ENCODE data around the gene ADD2.

ADD2 gene

DNA sequence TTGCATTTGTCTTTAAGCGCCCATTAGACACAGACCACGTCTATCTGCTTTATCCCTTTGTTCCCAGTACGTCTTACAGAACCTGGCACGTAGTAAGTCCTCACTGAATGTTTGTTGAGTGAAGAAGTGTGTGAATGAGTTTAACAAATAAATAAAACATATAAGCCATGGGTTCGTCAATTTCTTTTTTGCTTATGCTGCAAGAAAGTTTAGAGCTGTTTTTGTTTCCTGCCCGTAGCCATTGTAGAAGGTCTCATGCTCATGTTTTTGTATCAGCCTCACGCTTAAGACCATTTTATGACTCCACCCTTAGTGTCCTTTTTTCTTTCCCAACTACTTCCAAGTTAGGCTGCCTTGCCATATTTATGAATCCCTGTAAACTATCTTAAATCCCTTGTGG is 2.5 kb downstream of the ADD2 start:
- no peak for DNase-seq (ENCODE audit: low read depth)
- TF ChIP-seq, protein P1, sequence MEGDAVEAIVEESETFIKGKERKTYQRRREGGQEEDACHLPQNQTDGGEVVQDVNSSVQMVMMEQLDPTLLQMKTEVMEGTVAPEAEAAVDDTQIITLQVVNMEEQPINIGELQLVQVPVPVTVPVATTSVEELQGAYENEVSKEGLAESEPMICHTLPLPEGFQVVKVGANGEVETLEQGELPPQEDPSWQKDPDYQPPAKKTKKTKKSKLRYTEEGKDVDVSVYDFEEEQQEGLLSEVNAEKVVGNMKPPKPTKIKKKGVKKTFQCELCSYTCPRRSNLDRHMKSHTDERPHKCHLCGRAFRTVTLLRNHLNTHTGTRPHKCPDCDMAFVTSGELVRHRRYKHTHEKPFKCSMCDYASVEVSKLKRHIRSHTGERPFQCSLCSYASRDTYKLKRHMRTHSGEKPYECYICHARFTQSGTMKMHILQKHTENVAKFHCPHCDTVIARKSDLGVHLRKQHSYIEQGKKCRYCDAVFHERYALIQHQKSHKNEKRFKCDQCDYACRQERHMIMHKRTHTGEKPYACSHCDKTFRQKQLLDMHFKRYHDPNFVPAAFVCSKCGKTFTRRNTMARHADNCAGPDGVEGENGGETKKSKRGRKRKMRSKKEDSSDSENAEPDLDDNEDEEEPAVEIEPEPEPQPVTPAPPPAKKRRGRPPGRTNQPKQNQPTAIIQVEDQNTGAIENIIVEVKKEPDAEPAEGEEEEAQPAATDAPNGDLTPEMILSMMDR (IDR thresholded peaks at IDR 0.05; ENCODE audit: control insufficient read depth, insufficient read depth, low read depth, low read length, missing control alignments): no peak
- H3K4me3 ChIP-seq (ENCODE audit: control insufficient read depth, low read depth, low read length): no peak overlapping the region

DNA sequence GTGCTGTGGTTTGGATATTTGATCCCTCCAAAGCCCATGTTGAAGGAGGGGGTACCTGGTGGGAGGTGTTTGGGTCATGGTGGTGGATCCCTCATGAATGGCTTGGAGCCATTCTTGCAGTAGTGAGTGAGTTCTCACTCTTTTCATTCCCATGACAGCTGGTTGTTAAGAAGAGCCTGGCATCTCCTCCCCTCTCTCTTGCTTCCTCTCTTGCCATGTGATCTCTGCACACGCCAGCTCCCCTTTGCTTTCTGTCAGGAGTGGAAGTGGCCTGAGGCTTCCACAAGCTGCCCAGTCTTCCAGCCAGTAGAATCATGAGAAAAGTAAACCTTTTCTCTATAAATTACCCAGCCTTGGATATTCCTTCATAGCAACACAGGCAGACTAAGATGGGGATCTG is 8.6 kb downstream of the ADD2 start:
- no peak overlapping the region for H3K4me3 ChIP-seq (ENCODE audit: control insufficient read depth, low read depth, low read length)
- TF ChIP-seq, protein P1 (IDR thresholded peaks at IDR 0.05; ENCODE audit: control insufficient read depth, insufficient read depth, low read depth, low read length, missing control alignments): no peak
- DNase-seq (ENCODE audit: low read depth): no peak

DNA sequence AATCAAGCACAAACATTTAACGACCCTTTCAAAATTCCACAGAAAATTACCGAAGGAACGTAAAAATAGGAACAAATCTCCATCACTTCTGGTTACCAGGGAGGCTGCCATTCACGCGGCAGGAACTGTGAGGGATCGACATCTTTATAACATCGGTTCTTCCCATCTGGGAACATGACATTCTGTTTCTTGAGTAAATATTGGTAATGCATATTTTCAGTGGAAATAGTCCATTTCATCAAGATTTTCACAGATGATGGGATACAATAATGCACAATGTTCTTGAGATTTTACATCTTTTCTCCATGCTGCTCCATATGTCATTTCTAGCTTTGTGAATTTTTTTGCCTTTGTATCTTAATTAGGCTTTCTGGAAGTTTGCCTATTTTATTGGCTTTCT is 10.0 kb downstream of the ADD2 start:
- DNase-seq (ENCODE audit: low read depth): no peak
- no peak overlapping the region for H3K4me3 ChIP-seq (ENCODE audit: control insufficient read depth, low read depth, low read length)
- TF ChIP-seq, protein P1 (IDR thresholded peaks at IDR 0.05; ENCODE audit: control insufficient read depth, insufficient read depth, low read depth, low read length, missing control alignments): no peak

DNA sequence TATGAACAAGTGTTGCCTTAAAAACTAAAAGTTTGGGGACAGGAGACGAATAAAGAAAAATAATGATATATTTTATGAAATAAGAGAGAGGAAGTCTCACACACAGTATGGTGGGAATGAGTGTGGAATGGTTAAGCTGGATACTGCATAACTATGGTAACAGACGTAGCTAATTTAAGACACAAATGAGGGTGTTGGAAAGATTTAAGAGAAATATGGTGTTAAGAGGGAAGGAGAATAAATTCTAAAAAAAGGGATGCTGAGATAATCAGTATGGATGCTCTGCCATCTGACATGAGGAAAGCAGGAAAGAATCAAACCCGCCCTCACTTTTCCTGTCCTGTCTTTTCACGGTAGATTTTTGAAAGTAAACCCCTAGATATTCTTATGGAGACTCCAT is 10.6 kb downstream of the ADD2 start:
- H3K4me3 ChIP-seq (ENCODE audit: control insufficient read depth, low read depth, low read length): no peak overlapping the region
- no peak for DNase-seq (ENCODE audit: low read depth)
- TF ChIP-seq, protein P1 (IDR thresholded peaks at IDR 0.05; ENCODE audit: control insufficient read depth, insufficient read depth, low read depth, low read length, missing control alignments): no peak

DNA sequence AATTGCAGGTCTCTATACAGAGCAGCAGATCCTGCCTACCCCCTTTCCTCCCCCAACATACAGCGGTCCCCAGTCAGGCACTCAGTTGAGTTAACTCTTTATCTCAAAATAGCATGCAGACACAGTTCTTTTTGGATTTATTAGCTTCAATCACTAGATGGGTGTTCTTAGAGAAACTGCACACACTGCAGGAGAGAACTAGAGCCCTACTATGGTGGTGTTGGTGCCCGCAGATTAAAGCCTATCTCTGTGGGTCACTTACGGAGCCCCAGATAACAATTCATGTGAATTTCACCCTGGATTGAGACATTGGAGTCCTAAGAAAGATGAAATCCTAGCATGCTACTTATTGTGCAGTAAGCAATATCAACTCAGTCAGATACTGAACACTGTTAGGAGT is 11.9 kb downstream of the ADD2 start:
- TF ChIP-seq, protein P1 (IDR thresholded peaks at IDR 0.05; ENCODE audit: control insufficient read depth, insufficient read depth, low read depth, low read length, missing control alignments): no peak
- no peak for DNase-seq (ENCODE audit: low read depth)
- no peak overlapping the region for H3K4me3 ChIP-seq (ENCODE audit: control insufficient read depth, low read depth, low read length)

DNA sequence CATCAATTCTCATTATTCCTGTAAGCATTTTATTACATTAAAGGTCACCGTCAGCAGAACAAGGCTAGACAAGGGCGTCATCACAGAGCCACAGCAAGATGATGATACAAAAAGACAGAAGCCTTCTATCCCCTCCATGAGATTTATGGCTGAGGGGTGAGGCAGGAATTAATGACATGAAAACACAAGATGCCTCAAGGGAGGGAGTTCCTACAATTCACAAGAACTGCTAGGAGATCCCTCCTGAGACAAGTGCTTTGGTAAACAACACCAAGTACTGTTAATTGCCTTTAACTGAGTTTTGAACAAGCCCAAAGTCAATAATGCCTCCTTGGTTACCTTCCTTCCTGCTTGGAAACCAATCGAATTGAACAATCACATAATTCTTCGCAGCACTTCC is 14.1 kb downstream of the ADD2 start:
- no peak overlapping the region for H3K4me3 ChIP-seq (ENCODE audit: control insufficient read depth, low read depth, low read length)
- no peak for DNase-seq (ENCODE audit: low read depth)
- TF ChIP-seq, protein P1 (IDR thresholded peaks at IDR 0.05; ENCODE audit: control insufficient read depth, insufficient read depth, low read depth, low read length, missing control alignments): no peak

DNA sequence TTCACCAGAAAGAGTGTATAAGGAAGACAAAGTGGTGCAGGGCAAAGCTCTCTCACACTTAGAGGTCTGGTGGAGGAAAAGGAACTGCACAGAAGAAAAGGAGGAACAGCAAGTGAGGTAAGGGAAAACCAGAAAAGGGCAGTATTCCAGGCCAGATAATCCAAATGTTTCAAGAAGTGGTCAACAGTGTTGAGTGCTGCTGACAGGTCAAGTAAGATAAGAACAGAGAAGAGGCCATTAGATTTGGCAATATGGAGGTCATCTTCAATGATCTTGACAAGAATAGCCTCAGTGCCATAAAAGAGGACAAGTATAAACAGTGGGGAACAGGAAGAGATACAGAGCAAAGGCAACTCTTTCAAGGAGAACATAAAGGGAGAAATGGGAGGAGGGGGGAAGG is 15.0 kb downstream of the ADD2 start:
- DNase-seq (ENCODE audit: low read depth): no peak
- H3K4me3 ChIP-seq (ENCODE audit: control insufficient read depth, low read depth, low read length): no peak overlapping the region
- TF ChIP-seq, protein P1 (IDR thresholded peaks at IDR 0.05; ENCODE audit: control insufficient read depth, insufficient read depth, low read depth, low read length, missing control alignments): no peak
